Activated T-cell treated with anti-CD3 and anti-CD28 coated beads, Interleukin-2, amount 50 U/mL, for 24 hours (primary cell): ENCODE measurements around the gene ZNF341.

ENCODE experiments used
- DNase-seq: peaks from one replicate; pipeline ENCODE4 v3.0.0-alpha.2; 2020
- H3K27ac Mint-ChIP-seq: 2 replicates; pipeline ENCODE4 v1.8.0; 2020; ENCODE audit warnings: mild to moderate bottlenecking, mixed read lengths
- H3K27me3 Mint-ChIP-seq: 2 replicates; pipeline ENCODE4 v1.8.0; 2020; ENCODE audit warnings: mixed read lengths
- H3K36me3 Mint-ChIP-seq: 2 replicates; pipeline ENCODE4 v1.8.0; 2020; ENCODE audit warnings: low read depth, mixed read lengths
- H3K4me1 Mint-ChIP-seq: 2 replicates; pipeline ENCODE4 v1.8.0; 2020; ENCODE audit warnings: low read depth, mixed read lengths
- H3K4me3 Mint-ChIP-seq: 2 replicates; pipeline ENCODE4 v1.8.0; 2020; ENCODE audit warnings: mild to moderate bottlenecking, moderate library complexity, mixed read lengths
- H3K9me3 Mint-ChIP-seq: 2 replicates; pipeline ENCODE4 v1.8.0; 2020; ENCODE audit warnings: mixed read lengths

Gene ZNF341

DNA sequence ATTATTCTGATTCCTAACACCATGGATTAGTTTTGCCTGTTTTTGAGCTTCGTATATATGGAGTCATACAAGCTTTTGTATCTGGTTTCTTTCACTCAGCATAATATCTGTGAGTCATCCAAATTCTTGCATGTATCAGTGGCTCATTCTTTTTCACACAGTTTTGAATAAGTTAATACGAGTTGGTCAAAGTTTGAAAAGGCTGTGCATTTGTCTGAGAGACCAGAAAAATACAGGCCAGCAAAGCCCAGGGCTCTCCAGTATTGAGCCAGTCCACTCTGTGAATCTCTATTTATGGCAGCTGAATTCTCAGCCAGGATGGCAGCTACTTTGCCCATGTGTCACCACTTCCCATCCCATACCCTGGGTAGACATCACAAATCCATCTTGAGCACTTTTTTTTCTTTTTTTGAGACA lies 72.1 kb downstream of the ZNF341 start:
- no peak for DNase-seq
- Mint-ChIP-seq H3K36me3 (no peaks in the 10 kb centered on the region), H3K4me1 (no peaks in the 10 kb centered on the region), H3K27ac (no peak overlapping the region), H3K4me3 (no peak overlapping the region), H3K27me3 (no peaks in the 10 kb centered on the region), H3K9me3 (no peaks in the 10 kb centered on the region)

DNA sequence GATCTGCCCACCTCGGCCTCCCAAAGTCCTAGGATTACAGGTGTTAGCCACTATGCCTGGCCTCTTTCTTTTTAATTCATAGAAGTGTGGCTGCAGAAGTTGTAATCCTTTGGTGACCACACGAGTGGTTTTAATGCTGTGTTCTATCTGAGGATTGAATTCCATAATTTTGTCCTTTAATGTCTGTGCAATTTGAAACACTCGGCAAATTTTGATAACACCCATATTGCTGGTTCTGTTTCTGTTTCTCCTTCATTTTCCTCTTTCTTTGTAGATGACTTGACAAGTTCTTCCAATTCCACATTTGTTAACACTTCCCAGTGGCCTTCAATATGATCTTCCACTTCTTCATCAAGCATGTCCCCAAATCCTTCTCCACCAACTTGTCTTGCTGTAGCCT lies 76.6 kb downstream of the ZNF341 start:
- Mint-ChIP-seq H3K36me3 (peaks cover 19% of the 10 kb centered on the region), H3K4me1 (peaks cover 18% of the 10 kb centered on the region), H3K27me3 (no peaks in the 10 kb centered on the region), H3K4me3 (no peak overlapping the region), H3K9me3 (no peaks in the 10 kb centered on the region), H3K27ac (no peak overlapping the region)
- no peak for DNase-seq

- Mint-ChIP-seq H3K9me3 (no peaks in the 10 kb centered on the region), H3K27ac (peak overlapping the region; percentile 98), H3K4me3 (no peak overlapping the region), H3K4me1 (peaks cover 37% of the 10 kb centered on the region), H3K36me3 (peaks cover 32% of the 10 kb centered on the region), H3K27me3 (no peaks in the 10 kb centered on the region)
- DNase-seq: no peak
These were observed 78.5 kb downstream of the ZNF341 start for GRCh38 chr20:33810259-33810658.

GRCh38 chr20:33810885-33811775 lies 79.3 kb downstream of the ZNF341 start, which contains the start of gene CHMP4B:
TSS of gene CHMP4B (plus strand) at chr20:33811348. CDS start at chr20:33811469, 121 bp downstream.
- Mint-ChIP-seq H3K9me3 (no peaks in the 10 kb centered on the region), H3K27ac (peak within 1 kb of the TSS; percentile 98), H3K4me1 (peaks cover 46% of the 10 kb centered on the region), H3K27me3 (no peaks in the 10 kb centered on the region), H3K36me3 (peaks cover 40% of the 10 kb centered on the region), H3K4me3 (peak within 1 kb of the TSS; percentile 96)
- peak; percentile 97 for DNase-seq

DNA sequence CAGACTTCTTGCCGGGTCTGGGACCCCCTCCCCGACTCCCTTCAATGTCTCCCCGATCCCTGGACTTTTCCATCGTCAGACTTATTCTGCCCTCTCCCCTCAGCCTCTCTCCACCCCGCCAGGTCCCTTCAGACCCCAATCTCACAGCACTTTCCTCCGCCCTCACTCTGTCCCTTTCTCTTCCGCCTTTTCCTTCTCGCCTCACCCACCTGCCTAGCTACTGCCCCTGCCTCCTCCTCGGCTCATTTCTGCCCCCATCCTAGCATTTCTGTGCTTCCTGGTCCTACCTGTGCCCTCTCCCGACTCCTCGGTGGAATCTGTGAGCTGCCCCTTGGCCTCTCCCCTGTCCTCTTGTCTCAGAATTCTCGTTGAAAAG lies 80.0 kb downstream of the ZNF341 start:
- Mint-ChIP-seq H3K4me3 (peak overlapping the region; percentile 96), H3K27me3 (no peaks in the 10 kb centered on the region), H3K36me3 (peaks cover 47% of the 10 kb centered on the region), H3K4me1 (peaks cover 52% of the 10 kb centered on the region), H3K9me3 (no peaks in the 10 kb centered on the region), H3K27ac (peak overlapping the region; percentile 98)
- no peak for DNase-seq

DNA sequence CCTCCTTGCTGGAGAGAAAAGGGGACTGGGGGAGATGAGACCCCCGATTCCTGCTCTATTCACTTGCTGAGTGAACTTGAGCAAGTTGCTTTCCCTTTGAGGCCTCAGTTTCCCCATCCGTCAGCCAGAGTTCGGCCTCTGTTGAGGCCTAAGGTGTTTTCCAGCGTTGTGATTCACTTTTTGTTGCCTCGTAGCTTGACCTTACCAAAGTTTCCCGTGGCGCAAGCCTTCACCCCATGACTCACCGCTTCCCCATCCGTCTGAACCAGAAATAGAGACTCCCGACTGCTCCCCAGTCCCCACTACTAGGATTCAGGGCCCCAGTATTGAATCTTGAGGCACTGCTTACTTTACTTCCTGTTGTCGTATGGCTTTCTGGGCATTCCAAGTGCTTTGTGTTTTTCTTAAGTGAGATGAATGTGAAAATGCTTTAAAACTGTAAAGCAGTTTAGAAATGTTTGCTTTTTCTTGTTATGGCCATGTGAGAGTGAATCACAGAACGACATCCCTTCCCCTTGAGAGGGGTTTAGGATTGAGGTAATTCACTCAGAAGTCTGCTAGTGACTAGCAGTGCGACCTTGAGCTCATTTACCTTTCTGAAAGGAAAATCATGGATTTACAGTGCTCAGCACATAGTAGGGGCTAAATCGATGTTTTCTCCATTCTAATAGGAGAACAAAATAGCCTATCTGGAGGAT lies 80.5 kb downstream of the ZNF341 start:
- Mint-ChIP-seq H3K4me3 (peak overlapping the region; percentile 96), H3K4me1 (peaks cover 58% of the 10 kb centered on the region), H3K27me3 (no peaks in the 10 kb centered on the region), H3K9me3 (no peaks in the 10 kb centered on the region), H3K27ac (peak overlapping the region; percentile 98), H3K36me3 (peaks cover 47% of the 10 kb centered on the region)
- DNase-seq: peak; percentile 47

- no peak for DNase-seq
- Mint-ChIP-seq H3K27me3 (no peaks in the 10 kb centered on the region), H3K27ac (peak overlapping the region; percentile 98), H3K4me1 (peaks cover 64% of the 10 kb centered on the region), H3K36me3 (peaks cover 50% of the 10 kb centered on the region), H3K4me3 (peak overlapping the region; percentile 96), H3K9me3 (no peaks in the 10 kb centered on the region)
These were observed 81.2 kb downstream of the ZNF341 start for GRCh38 chr20:33812908-33813462.

DNA sequence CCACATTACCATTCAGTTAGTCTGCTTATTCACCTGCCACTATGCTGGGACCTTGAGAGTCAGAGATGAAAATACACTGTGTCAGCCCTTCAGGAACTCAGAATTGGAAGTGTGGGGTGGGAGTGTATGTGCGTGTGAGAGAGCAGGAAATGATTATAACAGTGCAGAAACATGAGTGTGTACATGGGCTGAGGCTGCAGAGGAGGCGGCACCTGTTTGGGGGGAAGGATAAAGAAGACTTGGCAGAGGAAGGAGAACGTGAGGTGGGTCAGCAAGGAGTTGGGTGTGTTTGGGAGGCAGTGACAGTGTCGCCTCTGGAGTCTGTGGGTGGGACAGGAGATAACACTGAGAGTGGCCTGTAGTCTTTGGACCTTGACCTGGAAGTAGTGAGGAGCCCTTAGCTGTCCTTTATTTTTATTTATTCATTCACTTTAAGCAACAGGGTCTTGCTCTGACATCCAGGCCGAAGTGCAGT lies 82.5 kb downstream of the ZNF341 start:
- H3K9me3 Mint-ChIP-seq: no peaks in the 10 kb centered on the region
- no peaks in the 10 kb centered on the region for H3K27me3 Mint-ChIP-seq
- peak overlapping the region; percentile 96 for H3K4me3 Mint-ChIP-seq
- H3K36me3 Mint-ChIP-seq: peaks cover 56% of the 10 kb centered on the region
- DNase-seq: no peak
- peaks cover 77% of the 10 kb centered on the region for H3K4me1 Mint-ChIP-seq
- H3K27ac Mint-ChIP-seq: peak overlapping the region; percentile 53

GRCh38 chr20:33815671-33816070 lies 83.9 kb downstream of the ZNF341 start:
- no peaks in the 10 kb centered on the region for H3K27me3 Mint-ChIP-seq
- no peak overlapping the region for H3K27ac Mint-ChIP-seq
- peaks cover 65% of the 10 kb centered on the region for H3K36me3 Mint-ChIP-seq
- no peak for DNase-seq
- H3K9me3 Mint-ChIP-seq: no peaks in the 10 kb centered on the region
- H3K4me3 Mint-ChIP-seq: no peak overlapping the region
- H3K4me1 Mint-ChIP-seq: peaks cover 85% of the 10 kb centered on the region

DNA sequence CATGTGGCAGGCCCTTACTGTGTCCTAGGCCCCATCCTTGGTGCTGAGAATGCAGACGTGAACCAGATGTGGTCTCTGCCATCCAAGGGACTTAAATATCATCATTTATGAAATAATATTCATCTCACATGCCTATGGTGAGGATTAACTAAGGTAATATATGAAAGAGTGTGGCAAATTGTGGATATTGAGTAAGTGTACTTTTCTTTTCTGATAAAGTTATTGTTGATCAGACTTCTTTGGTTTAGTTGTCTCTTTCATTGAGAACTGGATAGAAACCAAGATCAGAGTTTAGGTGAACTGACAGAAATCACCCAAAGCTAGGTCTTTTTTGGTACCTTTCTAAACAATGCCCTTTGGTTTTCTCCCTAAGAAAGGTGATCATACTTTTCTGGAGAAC lies 84.4 kb downstream of the ZNF341 start:
- peaks cover 65% of the 10 kb centered on the region for H3K36me3 Mint-ChIP-seq
- H3K4me1 Mint-ChIP-seq: peaks cover 82% of the 10 kb centered on the region
- H3K27me3 Mint-ChIP-seq: no peaks in the 10 kb centered on the region
- no peaks in the 10 kb centered on the region for H3K9me3 Mint-ChIP-seq
- no peak overlapping the region for H3K27ac Mint-ChIP-seq
- H3K4me3 Mint-ChIP-seq: no peak overlapping the region
- DNase-seq: no peak

DNA sequence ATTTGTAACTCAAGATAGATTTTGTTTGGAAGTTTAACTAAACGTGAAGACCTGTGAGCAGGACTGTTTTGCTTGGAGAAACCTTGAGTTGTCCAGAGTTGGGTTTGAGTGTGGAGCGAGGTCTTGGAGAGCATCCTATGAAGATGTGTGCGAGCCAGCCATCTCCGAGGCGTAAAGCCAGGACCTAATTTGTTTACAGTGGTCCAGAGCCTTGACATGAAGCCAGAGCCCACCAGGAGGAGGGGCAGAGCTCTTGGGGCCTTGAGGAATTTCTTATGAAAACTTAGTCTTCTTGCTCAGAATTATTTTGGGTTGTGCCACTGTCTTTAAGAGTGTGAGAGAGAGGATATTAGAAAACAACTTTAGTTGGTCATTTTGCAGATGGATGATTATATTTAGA lies 85.6 kb downstream of the ZNF341 start:
- peaks cover 83% of the 10 kb centered on the region for H3K4me1 Mint-ChIP-seq
- peak overlapping the region; percentile 18 for H3K27ac Mint-ChIP-seq
- H3K27me3 Mint-ChIP-seq: no peaks in the 10 kb centered on the region
- DNase-seq: no peak
- H3K9me3 Mint-ChIP-seq: no peaks in the 10 kb centered on the region
- no peak overlapping the region for H3K4me3 Mint-ChIP-seq
- peaks cover 58% of the 10 kb centered on the region for H3K36me3 Mint-ChIP-seq

GRCh38 chr20:33819456-33819855 lies 87.7 kb downstream of the ZNF341 start:
- peaks cover 77% of the 10 kb centered on the region for H3K4me1 Mint-ChIP-seq
- no peaks in the 10 kb centered on the region for H3K9me3 Mint-ChIP-seq
- no peak overlapping the region for H3K4me3 Mint-ChIP-seq
- peaks cover 60% of the 10 kb centered on the region for H3K36me3 Mint-ChIP-seq
- peak overlapping the region; percentile 58 for H3K27ac Mint-ChIP-seq
- H3K27me3 Mint-ChIP-seq: no peaks in the 10 kb centered on the region
- DNase-seq: no peak

DNA sequence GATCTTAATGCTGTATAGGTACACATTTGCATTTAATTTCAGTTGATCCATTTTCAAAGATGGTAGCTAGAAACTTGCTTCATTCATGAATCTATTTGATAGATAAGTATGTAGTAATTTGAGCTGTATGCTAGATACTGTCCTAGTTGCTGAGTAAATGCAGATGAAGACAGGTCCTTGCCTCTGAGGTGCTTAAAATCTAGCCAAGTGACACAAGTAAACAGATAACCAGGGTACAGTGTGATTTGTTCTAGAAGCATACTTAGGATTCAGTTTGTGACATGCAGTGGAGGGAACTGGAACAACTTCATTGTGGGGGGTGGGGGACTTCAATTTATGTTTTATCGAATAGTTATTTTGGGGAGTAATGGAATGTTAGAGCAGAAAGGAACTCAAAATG lies 88.6 kb downstream of the ZNF341 start:
- Mint-ChIP-seq H3K27me3 (no peaks in the 10 kb centered on the region), H3K4me3 (no peak overlapping the region), H3K27ac (no peak overlapping the region), H3K36me3 (peaks cover 58% of the 10 kb centered on the region), H3K4me1 (peaks cover 77% of the 10 kb centered on the region), H3K9me3 (no peaks in the 10 kb centered on the region)
- no peak for DNase-seq

DNA sequence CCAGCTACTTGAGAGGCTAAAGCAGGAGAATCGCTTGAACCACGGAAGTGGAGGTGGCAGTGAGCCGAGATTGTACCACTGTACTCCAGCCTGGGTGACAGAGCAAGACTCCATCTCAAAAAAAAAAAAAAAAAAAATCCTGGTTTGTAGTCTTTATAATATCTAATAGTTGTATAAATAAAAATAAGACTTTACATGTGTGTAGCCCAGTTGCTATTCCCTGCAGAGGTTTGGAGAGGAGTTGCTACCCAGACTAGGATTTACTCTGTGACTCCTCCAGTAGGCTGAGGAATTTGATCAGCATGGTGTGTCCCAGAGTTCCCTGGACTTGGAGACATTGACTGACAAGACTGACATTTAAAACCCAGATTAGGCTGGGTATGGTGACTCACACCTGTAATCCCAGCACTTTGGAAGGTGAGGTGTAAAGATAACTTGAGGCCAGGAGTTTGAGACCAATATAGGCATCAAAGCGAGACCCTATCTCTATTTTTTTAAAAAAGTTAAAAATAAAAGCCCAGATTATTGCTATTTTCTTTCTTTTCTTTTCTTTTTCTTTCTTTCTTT lies 89.6 kb downstream of the ZNF341 start:
- no peak for DNase-seq
- H3K27ac Mint-ChIP-seq: no peak overlapping the region

More for the DNA sequence above, 89.6 kb downstream of the ZNF341 start:
- Mint-ChIP-seq H3K27me3 (no peaks in the 10 kb centered on the region), H3K4me3 (no peak overlapping the region), H3K36me3 (peaks cover 50% of the 10 kb centered on the region), H3K9me3 (no peaks in the 10 kb centered on the region), H3K4me1 (peaks cover 77% of the 10 kb centered on the region)
